NCI-H345 treated with DMSO at 0.1 percent for 48 hours (cell line): ENCODE results near the gene PMS1.
"Not testable (repeated sequence)": the region's sequence is repeated elsewhere in the genome, so short reads cannot be mapped to it uniquely, and the experiment has no call there.

Experiments
- DNase-seq: peaks from one replicate; lab custom pipeline; 2025; ENCODE audit not compliant: unreplicated experiment; lab: John Stamatoyannopoulos, UW

PMS1 gene

DNA sequence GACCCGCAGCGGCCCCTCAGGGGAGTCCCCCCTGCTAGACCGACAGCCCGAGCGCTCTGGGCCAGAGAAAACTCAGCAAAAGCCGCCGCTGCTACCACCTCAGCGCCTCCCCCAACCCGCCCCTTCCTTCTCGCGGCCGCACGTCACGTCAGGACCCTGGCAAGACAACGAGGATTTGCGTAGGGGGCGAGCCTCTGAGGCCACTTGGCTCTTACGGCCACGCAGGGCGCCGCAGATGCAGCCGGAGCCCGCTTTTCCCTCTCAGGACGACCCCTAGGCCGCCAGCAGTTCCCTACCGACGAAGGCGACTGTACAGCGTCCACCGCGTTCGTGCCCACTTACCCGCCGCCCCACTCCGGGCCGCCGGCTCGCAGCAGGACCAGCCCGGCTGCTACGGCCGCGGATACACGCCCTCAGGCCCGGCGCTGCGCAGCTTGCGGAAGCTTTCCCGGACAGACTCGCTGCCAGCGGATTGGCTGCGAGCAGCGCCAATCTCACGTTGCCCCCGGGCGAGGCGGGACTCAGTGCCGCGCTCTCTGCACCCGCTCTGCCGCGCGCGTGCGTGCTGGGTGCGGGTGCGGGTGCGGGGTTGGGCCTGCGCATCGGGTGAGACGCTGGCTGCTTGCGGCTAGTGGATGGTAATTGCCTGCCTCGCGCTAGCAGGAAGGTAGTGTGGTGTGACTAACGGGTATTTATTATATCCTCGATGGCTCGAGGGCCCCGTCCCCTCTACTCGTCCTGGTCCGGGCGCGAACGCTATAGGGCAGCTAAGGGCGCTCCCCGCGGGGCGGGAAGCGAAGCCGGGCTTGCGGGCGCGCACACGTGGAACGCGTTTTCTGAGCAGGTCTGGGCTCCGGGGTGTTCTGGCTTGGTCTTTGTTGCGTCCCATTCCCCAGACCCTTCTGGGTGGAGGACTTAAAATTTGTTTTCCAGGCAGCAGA is at the start of gene PMS1, which contains the start of gene ORMDL1:
PMS1 (plus strand) TSS at position 524 of the 941 bp plus-strand sequence. CDS start 7,360 bp downstream, outside the sequence.
ORMDL1 (minus strand) TSS at position 413 of the 941 bp plus-strand sequence. CDS start 1,744 bp downstream, outside the sequence.
- peak; percentile 90 for DNase-seq

DNA sequence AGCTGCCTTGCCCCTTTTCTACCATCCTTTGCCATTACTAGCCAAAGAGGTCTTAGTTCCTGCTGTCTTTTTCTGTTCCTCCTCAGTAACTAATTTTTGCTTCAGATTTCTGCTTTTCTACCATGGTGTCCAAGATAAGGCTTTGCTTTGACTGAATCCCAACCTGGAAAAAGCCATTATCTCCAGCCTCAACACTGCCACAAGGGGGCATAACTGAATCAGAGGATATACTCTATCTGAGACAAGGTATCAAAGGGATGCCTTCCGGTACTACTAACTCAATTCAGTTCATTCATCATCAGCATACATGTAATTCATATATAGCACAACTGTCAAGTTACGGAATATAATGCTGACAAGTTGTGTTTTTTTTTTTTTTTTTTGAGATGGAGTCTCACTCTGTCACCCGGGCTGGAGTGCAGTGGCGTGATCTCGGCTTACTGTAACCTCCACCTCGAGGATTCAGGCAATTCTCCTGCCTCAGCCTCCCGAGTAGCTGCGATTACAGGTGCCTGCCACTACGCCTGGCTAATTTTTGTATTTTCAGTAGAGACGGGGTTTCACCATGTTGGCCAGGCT is 33.1 kb upstream of the PMS1 start:
- no peak for DNase-seq

DNA sequence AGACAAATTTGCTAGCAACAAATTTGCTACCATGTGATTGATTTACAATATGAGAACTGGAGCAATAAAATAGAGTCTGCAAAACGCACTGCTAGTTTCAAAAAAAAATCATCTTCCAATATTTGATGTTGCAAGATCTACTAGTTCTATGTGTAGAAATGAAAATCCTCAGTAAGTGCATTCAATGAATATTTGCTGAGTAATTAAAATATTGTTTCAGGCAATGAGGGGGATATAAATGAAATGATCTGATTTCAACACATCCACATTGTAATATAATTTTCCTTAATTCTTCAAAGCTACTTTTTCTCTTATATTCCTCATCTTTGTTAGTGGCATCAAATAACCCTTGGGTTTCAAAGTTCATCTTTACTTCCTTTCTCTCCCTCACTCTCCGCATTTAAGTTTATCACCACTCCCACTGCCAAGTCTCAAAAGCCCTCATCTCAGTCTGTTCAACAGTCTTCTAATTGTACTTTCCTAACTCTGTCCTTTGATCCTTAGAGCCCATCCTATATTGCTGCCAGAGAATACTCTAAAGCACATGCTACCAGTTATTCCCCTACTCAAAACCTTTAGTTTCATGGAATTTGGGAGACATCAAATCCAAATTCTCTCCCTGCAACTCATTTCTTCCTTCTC is 27.8 kb upstream of the PMS1 start:
- no peak for DNase-seq

DNA sequence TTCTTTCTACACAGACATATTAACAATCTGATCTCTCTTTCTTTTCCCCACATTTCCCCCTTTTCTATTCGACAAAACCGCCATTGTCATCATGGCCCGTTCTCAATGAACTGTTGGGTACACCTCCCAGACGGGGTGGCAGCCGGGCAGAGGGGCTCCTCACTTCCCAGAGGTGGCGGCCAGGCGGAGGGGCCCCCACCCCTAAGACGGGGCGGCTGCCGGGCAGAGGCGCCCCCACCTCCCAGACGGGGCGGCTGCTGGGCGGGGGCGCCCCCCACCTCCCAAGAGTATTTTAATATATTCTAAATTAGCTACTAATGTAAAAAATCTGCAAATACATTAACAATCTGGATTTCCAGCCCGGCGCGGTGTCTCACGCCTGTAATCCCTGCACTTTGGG is 24.1 kb upstream of the PMS1 start:
- not testable (repeated sequence) for DNase-seq

DNA sequence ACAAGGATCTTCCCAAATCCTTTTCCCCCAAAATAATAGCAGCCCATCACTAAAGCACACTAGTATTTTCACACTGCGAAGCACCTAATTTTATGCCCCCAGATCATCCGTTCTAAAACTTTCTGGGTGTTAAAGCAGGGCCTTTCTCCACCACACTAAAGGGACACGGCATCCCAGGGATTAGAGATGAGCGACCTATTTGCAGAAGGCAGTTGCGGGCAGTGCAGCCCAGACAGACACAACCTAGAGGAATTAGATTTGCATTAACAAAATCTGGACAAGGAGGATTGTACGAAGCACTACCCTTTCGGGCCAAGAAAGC is 22.1 kb upstream of the PMS1 start:
- DNase-seq = no peak

DNA sequence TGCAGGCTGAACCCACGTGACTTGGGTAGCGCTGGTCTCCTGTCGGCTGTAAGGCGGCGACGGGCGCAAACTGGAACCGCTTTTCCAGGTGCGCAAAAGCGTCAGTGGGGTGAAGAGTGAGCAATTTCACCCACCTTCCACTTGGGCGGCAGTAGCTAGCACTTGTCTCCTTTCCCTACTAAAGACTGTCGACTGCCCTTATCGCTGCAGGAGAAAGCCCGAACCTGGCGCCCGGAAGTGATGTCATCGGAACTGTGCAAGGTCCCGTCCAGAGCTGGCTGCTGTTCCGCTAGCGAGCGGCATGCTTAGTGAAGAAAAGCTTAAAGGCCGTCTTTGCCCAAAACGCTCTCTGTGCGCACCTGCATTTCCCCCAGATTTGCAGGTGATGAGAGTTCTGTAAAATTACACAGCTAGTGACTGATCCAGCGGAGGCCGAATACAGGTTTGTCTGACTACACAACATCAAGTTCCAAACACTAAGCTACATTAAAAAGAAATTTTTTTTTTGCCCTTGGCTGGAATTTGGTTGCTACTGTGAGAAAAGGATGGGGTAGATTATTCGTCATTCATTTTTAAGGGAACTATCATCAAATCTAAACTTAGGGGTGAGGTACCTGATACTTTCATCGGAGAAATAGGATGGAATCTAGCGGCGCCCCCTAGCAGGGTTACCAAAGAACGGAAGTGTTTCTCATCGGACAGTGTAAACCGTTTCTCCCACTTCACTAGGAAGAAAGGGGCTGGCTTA is 21.5 kb upstream of the PMS1 start, which contains the start of gene OSGEPL1:
OSGEPL1 (minus strand) TSS at position 242 of the 748 bp plus-strand sequence. CDS start 1,152 bp downstream, outside the sequence.
- peak; percentile 88 for DNase-seq

DNA sequence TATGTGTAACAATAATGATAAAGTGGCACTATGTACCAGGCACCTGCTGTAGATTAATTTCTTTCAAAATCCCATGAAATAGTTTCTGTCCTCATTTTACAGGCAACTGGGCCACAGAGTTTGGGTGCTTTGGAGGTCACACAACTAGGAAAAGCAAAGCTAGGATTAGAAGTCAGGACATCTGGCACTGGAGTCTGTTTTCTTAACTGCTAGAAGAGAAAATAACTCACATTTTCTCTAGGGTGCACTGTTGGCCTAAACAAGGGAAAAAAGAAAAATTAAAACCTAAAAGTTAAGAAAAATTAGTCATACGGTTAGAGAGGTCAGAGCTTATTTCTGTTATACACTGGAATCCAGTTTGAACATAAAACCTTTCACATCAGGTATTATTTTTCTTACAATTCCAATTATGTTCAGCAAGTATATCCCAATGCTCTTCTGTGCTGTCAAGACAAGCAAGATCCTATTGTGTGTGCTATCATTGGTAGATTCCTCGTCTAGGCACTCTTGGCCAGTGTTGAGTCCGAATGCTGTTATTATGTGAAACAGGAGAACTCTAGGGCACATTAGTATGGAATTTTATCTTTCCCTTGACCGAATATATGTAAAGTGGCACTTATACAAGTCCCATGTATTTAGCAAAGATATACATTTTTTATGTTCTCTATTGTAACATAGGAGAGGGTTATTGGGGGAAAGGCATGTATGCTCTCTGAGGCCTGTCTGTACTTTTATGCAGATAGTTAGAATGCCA is 20.2 kb upstream of the PMS1 start:
- no peak for DNase-seq

DNA sequence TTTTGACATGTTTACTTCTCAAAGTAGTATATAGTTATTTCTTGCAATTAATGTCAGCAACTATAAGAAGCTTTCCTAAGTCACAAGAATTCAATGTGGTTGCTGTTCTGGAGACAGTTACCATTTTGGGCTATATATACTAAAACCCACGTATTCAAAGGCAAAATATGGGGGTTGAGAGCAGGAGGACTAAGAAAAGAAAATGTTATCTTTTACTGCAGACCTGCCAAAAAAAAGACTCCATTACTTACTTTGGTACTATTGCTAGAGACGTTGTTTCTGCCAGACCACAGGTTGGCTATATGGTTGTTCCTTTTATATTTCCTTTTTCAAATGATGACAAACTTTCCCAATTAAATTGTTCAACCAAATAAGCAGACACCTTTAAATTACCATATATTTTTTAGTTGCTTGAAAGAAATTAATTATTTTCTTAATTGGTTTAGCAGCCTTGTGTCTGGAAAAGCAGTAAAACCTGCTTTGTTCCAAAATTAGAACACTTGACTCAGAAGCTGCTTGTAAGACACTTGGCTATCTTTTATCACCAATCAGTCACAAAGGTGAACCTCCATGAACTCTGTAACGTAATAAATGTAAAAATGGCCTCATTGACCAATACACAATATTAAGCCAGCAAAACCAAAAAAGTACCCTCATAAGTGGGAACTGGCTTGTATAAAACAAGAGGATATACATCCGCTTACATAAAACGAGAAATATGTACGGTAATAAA is 13.5 kb upstream of the PMS1 start:
- DNase-seq = no peak

DNA sequence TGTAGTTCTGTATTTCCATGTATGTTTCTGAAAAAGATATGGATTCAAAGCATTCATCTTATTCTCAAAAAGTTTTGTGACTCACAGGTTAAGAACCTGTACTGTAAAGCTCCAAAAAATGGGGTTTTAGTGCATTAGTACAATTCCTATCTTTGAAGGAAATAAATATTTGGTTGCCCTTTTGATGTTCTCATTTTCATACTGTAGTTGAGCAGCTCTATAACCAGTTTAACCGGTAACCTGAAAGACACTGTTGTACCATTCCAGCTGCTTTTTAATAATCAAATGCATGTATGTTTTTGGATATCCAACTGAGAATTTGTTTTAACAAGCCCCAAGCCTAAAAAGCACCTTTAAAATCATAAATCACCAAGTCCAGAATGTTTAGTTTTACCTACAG is 12.0 kb upstream of the PMS1 start:
- no peak for DNase-seq

DNA sequence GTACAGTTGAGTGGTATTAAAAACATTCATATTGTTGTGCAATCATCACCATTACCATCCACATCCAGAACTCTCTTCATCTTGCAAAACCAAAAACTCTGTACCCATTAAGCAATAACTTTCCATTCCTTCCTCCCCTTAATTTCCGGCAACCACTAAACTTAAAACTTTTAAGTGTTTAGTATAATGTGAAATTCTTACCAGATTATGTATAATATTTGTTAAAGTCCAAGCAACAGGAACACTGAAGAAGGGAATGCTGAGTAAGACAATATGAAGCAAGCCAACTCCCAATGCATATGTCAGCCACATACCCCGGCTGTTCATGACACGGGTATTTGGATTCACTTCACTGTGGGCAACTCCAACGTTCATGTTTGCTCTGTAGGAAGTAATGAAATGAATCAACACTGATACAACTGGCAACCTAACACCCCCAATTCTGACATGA is 2.0 kb upstream of the PMS1 start:
- DNase-seq = no peak

DNA sequence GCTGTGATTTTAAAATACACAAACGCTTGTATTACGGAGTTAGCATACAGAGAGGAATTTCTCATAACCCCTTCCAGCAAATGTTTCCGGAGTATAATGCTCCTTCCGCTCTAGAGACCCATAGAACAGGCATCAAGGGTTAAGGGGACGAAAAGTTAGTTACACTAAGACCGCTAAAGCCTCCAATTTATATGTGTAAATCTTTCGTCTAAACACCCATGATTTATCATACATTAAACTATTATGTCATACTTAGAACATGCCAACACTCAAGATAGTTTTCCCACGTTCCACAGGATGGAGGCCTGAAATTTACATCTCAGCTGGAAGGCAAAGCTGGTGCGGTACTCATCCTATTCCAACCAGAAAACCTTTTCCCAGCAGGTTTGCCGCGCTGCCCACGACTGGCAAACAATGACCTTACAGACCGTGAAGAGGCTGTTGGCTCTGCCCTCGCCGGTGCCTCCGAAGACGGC is 761 bp upstream of the PMS1 start:
- peak; percentile 57 for DNase-seq

DNA sequence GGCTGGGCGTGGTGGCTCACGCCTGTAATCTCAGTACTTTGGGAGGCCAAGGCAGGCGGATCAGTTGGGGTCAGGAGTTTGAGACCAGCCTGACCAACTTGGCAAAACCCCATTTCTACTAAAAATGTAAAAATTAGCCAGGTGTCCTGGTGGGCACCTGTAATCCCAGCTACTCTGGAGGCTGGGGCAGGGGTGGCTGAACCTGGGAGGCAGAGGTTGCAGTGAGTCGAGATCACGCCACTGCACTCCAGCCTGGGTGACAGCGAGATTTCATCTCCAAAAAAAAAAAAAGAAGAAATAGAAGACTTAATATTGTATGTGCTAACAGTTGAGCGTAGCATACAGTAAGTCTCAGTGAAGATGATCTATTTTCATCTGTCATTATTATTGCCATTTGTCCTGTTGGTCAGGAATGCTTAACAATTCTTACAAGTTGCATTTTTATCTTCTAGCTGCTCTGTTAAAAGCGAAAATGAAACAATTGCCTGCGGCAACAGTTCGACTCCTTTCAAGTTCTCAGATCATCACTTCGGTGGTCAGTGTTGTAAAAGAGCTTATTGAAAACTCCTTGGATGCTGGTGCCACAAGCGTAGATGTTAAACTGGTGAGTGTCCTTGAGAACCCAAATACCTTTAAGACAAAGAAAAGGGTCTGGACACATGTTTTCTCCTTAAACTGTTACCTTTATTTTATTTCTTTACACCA is 7.2 kb downstream of the PMS1 start:
- no peak for DNase-seq

DNA sequence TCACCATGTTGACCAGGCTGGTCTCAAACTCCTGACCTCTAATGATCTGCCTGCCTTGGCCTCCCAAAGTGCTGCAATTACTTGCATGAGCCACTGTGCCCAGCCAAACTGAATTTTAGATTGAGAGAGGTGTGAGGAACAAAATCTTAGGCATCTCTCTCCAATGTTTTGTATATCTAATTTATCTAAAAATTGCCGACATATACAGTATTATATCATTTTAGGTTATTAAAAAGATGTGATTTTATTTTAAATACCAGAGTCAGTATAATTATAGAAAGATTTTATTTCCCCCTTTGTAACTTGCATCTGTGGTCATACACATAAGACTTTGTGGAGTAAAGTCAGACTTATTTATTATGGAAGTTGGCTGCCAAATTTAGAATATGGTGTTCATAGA is 10.1 kb downstream of the PMS1 start:
- DNase-seq = no peak

DNA sequence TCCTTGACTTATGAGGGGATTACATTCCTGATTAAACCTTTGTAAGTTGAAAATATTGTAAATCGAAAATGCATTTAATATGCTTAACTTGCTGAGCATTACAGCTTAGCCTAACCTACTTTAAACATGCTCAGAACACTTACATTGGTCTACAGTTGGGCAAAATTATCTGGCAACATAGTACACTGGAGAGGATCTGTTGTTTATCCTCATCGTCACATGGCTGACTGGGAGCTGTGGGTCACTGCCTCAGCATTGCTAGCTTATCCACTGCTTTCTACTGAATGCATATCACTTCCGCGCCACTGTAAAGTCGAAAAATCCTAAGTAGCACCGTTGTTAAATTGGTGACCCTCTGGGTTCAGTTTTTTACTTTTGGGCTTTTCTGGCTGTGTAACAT is 13.7 kb downstream of the PMS1 start:
- no peak for DNase-seq

DNA sequence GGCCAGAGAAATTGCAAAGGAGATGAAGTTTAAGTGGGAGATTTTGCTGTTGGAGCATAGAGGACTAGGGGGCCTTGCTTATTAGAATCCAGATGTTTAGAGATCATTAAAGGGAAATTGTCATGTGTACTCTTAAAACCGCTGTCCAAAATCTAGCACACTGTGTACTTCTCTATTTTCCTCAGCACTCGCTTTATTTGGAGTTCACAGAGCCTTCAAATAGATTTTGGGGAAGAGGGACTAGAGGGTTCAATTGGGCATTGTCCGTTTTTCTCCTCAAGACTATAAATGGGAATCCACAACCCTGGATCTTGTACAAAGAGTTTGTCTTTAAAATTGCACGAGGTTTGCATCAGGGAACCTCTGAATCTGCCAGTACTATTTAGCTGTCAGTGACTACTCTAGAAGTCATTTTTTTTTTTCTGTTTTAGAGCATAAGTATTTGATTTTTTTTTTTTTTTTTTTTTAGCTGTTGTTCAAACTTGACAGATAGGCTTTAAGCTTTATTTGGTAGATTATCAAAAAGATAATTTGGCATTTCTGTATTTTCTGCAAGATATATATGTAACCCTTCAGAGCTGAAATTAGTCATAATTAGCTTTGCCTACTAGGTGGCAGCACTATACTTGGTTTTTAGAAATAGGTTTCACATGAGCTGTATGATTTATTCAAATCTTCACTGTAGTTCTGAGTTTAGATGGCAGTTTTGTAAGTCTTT is 14.2 kb downstream of the PMS1 start:
- no peak for DNase-seq

DNA sequence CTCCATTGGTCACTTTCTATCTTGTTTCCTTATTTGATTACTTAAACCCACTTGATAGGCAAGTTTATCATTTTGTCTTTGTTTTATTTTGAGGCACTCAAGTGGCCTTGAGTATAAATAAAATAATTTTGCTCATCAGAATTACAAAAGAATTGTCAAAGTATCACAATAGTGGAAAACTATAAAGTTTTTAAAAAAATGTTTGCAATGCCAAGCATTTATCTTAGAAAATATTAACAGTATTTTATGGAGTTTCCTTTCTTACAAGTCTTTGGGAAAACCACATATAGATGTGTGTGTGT is 14.7 kb downstream of the PMS1 start:
- DNase-seq = no peak

DNA sequence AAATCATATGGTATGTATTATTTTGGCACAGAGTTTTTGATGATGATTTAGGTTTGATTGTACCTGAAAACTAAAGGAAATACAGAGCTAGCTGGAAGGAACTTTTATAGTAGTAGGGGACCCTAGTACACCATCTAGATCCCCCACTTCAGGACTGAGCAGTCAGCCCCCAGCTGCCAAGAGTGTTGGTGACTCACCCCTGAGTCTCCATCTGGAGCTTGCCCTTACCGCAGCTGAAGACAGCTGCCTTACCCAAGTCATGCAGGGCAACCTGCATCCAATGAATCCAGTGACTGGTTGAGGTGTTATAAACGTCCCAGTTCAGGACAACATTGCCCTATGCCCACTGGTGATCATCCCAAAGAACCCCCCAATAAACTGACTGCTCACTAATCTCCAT is 15.3 kb downstream of the PMS1 start:
- no peak for DNase-seq

DNA sequence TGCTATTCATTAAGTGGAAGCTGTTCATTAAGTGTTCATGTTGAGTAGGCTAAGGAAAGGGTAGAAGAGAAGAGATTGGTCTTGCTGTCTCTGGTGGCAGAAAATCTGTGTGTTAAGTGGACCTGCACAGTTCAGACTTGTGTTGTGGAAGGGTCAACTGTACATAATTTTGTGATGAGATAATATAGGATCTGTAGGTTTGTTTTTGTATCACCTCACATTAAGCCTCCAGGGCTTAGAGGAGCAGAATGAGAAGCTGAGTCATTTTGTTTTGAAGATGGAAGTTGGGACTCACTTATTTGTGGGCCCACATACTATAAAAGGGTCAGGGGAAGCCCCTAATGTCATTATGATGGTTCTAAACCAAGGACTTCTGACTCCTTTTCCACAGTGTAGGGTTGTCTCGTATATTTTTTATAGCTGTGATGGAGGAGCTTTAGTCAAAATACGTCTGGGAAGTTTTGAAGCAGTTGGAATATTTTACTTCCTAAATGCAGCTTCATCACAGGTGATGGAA is 18.2 kb downstream of the PMS1 start:
- no peak for DNase-seq
